HepG2 (cell line): ENCODE results near the gene M1AP. TPM values are rescaled to one million over a fixed set of nuclear protein-coding genes. Genes with fewer than 3 reads are reported as not detected.
A peak's percentile ranks its signal among the peaks of the same experiment; 100 is the strongest.

Experiments used
- IRF1 ChIP-seq: sonication (generic); formaldehyde crosslinking; IDR thresholded peaks from 2 replicates; pipeline ENCODE4 v1.4.0; 2020; ENCODE audit warnings: low read depth, mild to moderate bottlenecking, missing genetic modification reagents
- IRF9 ChIP-seq: sonication (generic); formaldehyde crosslinking; IDR thresholded peaks from 2 replicates; pipeline ENCODE4 v1.8.0; 2022; ENCODE audit warnings: missing genetic modification reagents, mild to moderate bottlenecking, borderline replicate concordance
- SKIL ChIP-seq: sonication (generic); formaldehyde crosslinking; IDR thresholded peaks from 2 replicates; pipeline ENCODE4 v1.8.0; 2022; ENCODE audit warnings: missing genetic modification reagents, mild to moderate bottlenecking, moderate library complexity, borderline replicate concordance
- THAP9 ChIP-seq: sonication (generic); formaldehyde crosslinking; IDR thresholded peaks from 2 replicates; pipeline ENCODE4; 2020; ENCODE audit warnings: missing genetic modification reagents, mild to moderate bottlenecking, borderline replicate concordance
- ZNF280B ChIP-seq: sonication (generic); formaldehyde crosslinking; IDR thresholded peaks from 2 replicates; pipeline ENCODE4 v1.5.0; 2020; ENCODE audit warnings: missing genetic modification reagents, mild to moderate bottlenecking, borderline replicate concordance
- ZNF281 ChIP-seq: sonication (generic); formaldehyde crosslinking; IDR thresholded peaks from 2 replicates; pipeline ENCODE4 v1.4.0; 2020; ENCODE audit warnings: missing genetic modification reagents, borderline replicate concordance
- ZNF337 ChIP-seq: sonication (generic); formaldehyde crosslinking; IDR thresholded peaks from 2 replicates; pipeline ENCODE4 v1.5.1; 2020; ENCODE audit warnings: missing genetic modification reagents, low read depth, mild to moderate bottlenecking, borderline replicate concordance
- ZNF550 ChIP-seq: sonication (generic); formaldehyde crosslinking; IDR thresholded peaks from 2 replicates; pipeline ENCODE4 v1.4.0; 2020; ENCODE audit warnings: mild to moderate bottlenecking, missing genetic modification reagents, borderline replicate concordance
- ZNF652 ChIP-seq: IDR thresholded peaks from 2 replicates; pipeline ENCODE4 v1.6.1; 2016; ENCODE audit warnings: low read depth, borderline replicate concordance
- ZXDC ChIP-seq: sonication (generic); formaldehyde crosslinking; IDR thresholded peaks from 2 replicates; pipeline ENCODE4 v1.5.0; 2020; ENCODE audit warnings: mild to moderate bottlenecking, missing genetic modification reagents
- polyA plus RNA-seq, 8 experiments: library from polyadenylated mRNA; depleted of rRNA in 3 of 8; stranded (reverse) in 7 of 8; unstranded in 1 of 8; fragments of >200 nt; fragmentation: Illumina TruSeq in 4 of 8; extraction: Trizol in 4 of 8; gene quantifications; 2 replicates each; pipeline versions ENCODE4 v1.2.1 to v1.2.3, GENCODE V29; 2011 to 2016; ENCODE audit warnings: low read depth in 4 of 8, missing spikeins in 1 of 8, mixed read lengths in 1 of 8; ENCODE audit not compliant: insufficient read depth in 1 of 8
- total RNA-seq, 5 experiments: library from RNA; depleted of rRNA; stranded (reverse); fragments of >200 nt; fragmentation: Illumina TruSeq; extraction: Trizol; gene quantifications; 2 replicates each; pipeline ENCODE4 v1.2.3, GENCODE V29; 2016; ENCODE audit warnings: low read depth in 1 of 5

The M1AP gene
- total and polyA plus RNA-seq, 2 of the 13 experiments (the other 11 are each of a cell fraction or from before 2014, with no cell fraction given): not detected

GRCh38 chr2:74552914-74553811 is 95.0 kb downstream of the M1AP start (continued):
- TF ChIP-seq ZXDC: 0 out of 2 replicates have a peak, but pooled peaks have one; percentile 22
- TF ChIP-seq ZNF652 (CRISPR knock-in tag): no peak
- peak; percentile 18; the same call in 1 of the 2 replicates for TF ChIP-seq ZNF280B (CRISPR knock-in tag)
- TF ChIP-seq ZNF337 (CRISPR knock-in tag): no peak
- TF ChIP-seq THAP9 (CRISPR knock-in tag): no peak
- peak; percentile 19; the same call in 1 of the 2 replicates for TF ChIP-seq IRF9 (CRISPR knock-in tag)
- TF ChIP-seq SKIL (CRISPR knock-in tag): no peak
- TF ChIP-seq ZNF550 (CRISPR knock-in tag): no peak
- TF ChIP-seq IRF1 (CRISPR knock-in tag): 0 out of 2 replicates have a peak, but pooled peaks have one; percentile 59
- TF ChIP-seq ZNF281 (CRISPR knock-in tag): peak; percentile 78; the same call in 1 of the 2 replicates
